NCI-H146 treated with DMSO at 0.1 percent for 48 hours (cell line): ENCODE measurements around the gene SIRPD.
"Not testable (repeated sequence)": the region's sequence is repeated elsewhere in the genome, so short reads cannot be mapped to it uniquely, and the experiment has no call there.

ENCODE experiments used
- DNase-seq: peaks from one replicate; lab custom pipeline; 2025; ENCODE audit not compliant: unreplicated experiment; lab: John Stamatoyannopoulos, UW

The SIRPD gene

DNA sequence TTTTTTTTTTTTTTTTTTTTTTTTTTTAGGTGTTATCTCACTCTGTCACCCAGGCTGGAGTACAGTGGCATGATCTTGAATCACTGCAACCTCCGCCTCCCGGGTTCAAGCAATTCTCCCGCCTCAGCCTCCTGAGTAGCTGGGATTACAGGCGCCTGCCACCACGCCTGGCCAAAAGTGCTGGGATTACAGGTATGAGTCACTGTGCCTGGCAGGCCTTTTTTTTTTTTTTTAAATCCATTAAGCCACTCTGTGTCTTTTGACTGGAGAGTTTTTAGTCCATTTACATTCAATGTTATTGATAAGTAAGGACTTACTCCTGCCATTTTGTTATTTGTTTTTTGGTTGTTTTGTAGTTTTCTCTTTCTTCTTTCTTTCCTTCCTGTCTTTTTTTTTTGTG, 60.1 kb downstream of the SIRPD start:
- DNase-seq, result not testable (repeated sequence)

DNA sequence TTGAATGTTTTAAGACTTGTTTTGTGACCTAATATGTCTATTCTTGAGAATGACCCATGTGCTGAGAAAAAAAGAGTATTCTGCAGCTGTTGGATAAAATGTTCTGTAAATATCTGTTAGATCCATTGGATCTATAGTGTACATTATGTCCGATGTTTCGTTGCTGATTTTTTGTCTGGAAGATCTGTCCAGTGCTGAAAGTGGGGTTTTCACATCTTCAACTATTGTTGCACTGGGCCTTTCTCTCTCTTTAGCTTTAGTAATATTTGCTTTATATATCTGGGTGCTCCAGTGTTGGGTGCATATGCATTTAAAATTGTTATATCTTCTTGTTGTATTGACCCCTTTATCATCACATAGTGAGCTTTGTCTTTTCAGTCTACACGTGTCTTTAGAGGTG, 60.6 kb downstream of the SIRPD start:
- DNase-seq, result no peak

DNA sequence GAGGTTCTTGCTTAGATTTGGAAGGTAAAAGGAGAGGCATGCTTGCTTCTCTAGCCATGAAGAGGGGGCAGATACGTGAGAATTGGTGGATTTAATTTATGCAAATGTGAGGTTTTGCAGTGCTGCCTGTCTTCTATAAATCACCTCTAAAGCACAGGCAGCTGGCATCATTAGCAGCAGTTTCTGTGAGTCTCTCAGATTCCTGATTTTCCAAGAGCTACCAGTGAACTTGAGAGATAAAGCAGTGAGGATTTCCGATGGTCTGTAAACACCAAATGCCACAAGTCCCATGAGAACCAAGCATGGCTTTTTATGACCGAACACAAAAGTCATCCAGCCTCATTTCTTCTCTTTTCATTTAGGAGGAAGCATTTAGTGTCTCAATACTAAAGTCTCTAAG, 63.1 kb downstream of the SIRPD start:
- DNase-seq, result no peak

DNA sequence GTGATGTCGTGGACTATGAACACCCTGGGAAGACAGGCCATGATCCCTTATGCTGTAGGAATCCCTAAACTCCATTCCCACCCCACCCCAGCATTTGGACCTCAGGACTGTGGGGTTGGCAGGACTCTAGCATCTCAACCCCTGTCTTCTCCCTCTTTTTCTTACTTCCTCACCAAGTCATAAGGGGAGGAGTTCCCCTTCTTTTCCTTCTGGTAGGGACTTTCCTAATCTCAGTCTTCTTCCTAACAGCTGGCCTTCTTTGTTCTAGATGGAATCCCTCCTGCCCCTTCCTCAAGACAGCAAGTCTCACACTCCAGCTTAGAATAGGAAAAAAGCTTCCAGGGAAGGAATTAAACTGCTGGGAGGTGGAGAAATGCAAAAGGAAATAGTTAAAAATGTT, 64.0 kb downstream of the SIRPD start:
- no peak for DNase-seq

DNA sequence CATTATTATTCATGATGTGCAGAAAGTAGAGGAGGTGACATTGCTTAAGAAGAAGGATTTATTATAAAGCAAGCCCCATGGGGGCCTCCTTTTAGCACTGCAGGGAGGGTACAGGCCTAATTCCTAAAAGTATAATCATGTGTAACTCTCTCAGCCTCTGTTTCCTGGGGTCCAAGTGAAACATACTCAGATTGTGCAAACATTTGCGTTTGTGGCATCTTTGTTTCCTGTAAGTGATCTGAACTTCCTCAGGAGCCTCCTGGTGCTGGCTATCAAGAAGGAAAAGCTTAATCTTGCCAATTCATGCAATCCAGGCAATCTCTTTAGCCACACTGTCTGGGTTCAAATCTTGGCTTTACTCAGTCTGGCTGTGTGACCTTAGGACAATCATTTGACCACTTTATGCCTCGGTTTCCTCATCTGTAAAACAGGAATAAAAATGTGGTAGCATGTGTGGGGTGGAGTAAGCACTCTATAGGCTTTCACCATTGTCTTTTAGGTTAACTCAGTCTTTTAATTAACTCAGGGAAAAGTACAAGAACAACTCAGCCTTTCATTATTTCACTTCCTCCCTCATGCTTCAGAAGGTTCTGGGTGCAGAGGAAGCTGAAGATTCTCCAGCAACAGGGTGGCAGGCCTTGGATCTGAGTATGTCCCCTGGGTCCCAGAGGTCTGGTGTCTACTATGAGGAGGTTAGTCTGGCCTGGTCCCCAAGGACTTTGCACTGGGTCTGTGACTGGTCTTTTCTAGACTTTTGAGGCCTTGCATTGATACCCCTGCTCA, 65.5 kb downstream of the SIRPD start:
- no peak for DNase-seq

DNA sequence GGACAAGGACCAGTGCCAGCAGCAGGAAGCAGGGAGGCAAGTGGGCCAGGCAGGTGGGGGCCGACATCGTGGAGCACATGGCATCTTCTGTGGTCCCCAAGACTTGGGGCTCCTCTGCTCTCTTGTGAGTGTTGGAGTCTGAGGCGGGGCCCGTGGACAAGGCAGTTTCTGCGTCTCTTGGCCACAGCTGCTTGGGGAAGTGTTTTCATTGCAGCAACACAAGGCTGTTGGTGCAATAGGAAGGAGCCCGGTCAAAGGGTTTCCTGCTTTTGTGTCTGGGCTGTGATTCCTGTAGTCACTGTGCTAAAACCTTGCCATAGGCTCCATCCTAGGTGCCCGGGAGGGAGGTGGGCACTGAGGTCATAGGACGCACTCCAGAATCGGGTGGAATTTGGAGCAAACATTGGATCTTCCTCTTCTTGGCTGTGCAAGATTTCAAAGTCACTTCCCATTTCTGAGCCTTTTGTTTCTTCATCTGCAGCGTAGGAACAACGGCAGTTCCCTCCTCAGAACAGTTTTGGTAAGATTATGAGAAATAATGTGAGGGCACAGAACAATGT, 66.1 kb downstream of the SIRPD start, which contains the start of gene SIRPB2:
Gene SIRPB2, minus strand, starts transcription at position 140 of the 560 bp plus-strand sequence. Its CDS starts 61 bp downstream, at position 79.
- DNase-seq, result no peak

DNA sequence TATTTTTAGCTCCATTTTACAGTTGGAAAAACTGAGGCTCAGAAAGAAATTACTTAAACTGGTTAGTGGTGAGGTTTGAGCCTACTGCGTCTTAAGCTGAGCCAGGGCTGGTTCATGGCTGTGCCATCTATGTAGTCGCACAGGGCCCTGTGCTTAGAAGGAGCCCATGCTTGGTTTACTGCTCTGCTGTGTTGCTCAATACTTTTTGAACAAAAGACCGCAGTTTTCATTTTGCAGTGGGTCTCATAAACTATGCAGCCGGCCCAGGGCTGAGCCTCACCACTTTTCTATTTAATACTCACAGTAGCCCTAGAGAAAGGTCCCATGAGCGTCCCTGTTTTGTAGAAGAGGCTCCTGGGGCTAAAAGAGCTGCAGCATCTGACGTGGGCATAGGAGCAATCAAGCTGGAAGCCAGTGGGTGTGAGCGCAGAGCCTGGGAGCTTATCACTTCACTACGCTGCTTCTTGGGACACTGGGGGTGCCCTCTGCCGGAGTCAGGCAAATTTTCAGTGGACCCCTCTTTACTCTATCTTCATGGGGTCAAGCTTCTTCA, 66.8 kb downstream of the SIRPD start:
- DNase-seq, result no peak

DNA sequence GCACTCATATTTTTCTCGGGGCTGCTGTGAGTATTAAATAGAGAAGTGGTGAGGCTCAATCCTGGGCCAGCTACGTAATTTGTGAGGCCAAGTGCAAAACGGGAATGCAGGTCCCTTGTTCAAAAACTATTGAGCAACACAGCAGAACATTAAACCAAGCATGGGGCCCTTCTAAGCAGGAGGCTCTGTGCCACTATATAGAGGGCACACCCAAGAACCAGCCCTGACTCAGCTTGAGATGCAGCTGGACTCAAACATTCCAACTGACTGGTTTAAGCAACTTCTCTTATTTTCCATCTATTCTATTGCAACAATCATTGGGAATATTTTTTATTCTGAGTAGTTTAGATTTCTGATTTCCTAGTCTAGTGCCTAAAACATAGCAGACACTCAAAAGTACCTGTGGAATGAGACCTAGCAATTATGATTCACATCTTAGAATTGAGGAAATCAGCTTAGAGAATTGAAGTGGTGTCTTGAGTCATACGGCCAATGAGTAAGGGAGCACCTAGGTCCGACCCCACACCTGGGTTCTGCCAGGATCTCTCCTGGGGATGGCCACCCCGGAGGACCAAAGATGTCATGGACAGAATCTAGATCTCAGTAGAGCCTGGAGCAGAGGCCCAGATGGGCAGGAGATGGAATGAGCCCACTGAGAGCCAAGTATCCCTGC, 67.6 kb downstream of the SIRPD start:
- DNase-seq, result no peak

DNA sequence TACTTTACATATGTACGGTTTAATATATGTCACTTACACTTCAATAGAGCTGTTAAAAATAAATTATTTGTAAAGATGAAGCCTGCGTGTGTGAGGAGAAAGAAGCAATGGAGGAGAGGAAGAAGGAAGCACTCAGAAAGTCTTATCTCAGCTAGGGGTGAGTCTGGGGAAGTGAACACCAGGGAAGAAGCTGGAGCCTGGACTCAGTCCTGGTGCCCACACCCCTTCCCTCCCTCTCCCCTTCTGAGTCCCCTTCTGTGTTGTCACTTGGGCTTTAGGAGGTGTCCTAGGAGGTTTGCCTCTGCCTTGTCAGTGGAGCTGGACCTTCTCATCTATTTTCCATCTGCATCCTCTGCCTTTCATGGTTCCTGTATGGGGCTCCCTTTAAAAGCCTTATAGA, 68.2 kb downstream of the SIRPD start:
- DNase-seq, result no peak

DNA sequence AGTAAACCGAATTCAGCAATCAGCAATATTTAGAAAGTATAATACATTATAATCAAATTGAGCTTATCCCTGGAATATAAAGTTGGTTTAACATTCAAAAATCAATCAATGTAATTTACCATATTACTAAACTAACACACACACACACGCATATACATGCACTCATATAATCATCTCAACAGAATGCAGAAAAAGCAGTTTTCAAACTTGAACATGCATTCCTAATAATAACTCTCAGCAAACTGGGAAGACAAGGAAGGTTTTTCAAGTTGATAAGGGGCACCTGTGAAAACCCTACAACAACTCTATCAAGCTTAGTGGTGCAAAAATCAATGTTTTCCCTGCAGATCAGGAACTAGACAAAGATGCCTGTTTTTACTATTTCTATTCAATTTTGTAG, 70.9 kb downstream of the SIRPD start:
- no peak for DNase-seq

DNA sequence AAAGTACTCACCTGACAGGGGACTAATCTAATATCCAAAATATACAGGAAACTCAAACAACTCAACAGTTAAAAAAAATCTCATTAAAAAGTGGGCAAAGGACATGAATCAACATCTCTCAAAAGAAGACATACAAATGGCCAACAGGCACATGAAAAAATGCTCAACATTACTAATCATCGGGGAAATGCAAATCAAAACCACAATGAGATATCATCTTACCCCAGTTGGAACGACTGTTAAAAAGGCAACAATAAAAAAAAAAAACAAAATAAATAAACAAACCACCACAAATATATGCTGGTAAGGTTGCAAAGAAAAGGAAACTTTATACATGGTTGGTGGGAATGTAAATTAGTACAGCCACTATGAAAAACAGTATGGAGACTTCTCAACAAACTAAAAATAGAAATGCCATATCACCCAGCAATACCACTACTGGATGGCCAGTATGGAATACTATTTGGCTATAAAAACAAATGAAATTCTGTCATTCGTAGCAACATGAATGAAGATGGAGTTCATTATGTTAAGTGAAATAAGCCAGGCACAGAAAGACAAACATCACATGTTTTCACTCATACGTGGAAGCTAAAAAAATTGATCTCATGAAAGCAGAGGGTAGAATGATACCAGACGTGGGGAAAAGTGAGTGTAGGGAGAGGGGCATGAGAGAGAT, 72.9 kb downstream of the SIRPD start:
- DNase-seq, result no peak
